Heart right ventricle (tissue), 16 donors: Measurements from ENCODE around the gene CASP5. TPM values are rescaled to one million over a fixed set of nuclear protein-coding genes. Genes with fewer than 3 reads are reported as not detected.

Experiments
- ATAC-seq, 8 donors: fragments of 200-7000 bp; cut with Tn5 transposase; one replicate each; pipeline ENCODE4 v1.9.1; 2020; ENCODE audit warnings: mild to moderate bottlenecking in 8 of 8, moderate library complexity in 8 of 8, moderate number of reproducible peaks in 1 of 8
- DNase-seq, 2 donors: peaks; one replicate each; pipeline ENCODE4 v3.0.0-alpha.2; 2020
- H3K27ac ChIP-seq, 10 donors: fragments of 200-600 bp; sonication (generic) in 2 of 10; one replicate each; pipeline versions ENCODE4 v1.5.0 to v1.8.0; 2020 to 2022; ENCODE audit warnings: mild to moderate bottlenecking in 3 of 10
- H3K27me3 ChIP-seq, 7 donors: fragments of 200-600 bp; one replicate each; pipeline ENCODE4 v1.8.0; 2021 to 2022; ENCODE audit warnings: mild to moderate bottlenecking in 2 of 7
- H3K36me3 ChIP-seq, 9 donors: fragments of 200-600 bp; sonication (generic) in 1 of 9; one replicate each; pipeline versions ENCODE4 v1.5.0 to v1.8.0; 2020 to 2022; ENCODE audit warnings: mild to moderate bottlenecking in 2 of 9
- H3K4me1 ChIP-seq, 9 donors: fragments of 200-600 bp; sonication (generic) in 1 of 9; one replicate each; pipeline versions ENCODE4 v1.5.0 to v1.8.0; 2020 to 2022; ENCODE audit warnings: mild to moderate bottlenecking in 4 of 9
- H3K4me3 ChIP-seq, 10 donors: fragments of 200-600 bp; sonication (generic) in 2 of 10; one replicate each; pipeline versions ENCODE4 v1.5.0 to v1.8.0; 2020 to 2022; ENCODE audit warnings: mild to moderate bottlenecking in 7 of 10, moderate library complexity in 2 of 10
- H3K9me3 ChIP-seq, 11 donors: fragments of 200-600 bp in 10 of 11; sonication (generic) in 2 of 11; one replicate each; pipeline versions ENCODE4 v1.5.0 to v1.8.0; 2013 to 2022; ENCODE audit warnings: mild to moderate bottlenecking in 2 of 11, control low read depth in 1 of 11, moderate library complexity in 1 of 11
- WGBS, 2 donors: extraction: QIAGEN DNeasy Blood & Tissue Kit; methylation state at CpG; one replicate each; pipeline ENCODE4 v1.1.7; 2013; ENCODE audit warnings: inconsistent platforms in 1 of 2; 5-methylcytosine and 5-hydroxymethylcytosine counted together
- intact Hi-C, 10 donors: fragments of 100-400 bp; cut with DNase I; formaldehyde crosslinking; loops; one replicate each; pipeline versions ENCODE4 v1.11.1 to v1.14.2; 2022
- polyA plus RNA-seq, 2 donors: library from polyadenylated mRNA; stranded (reverse); fragments of 200-250 nt; gene quantifications; one replicate each; pipeline ENCODE4 v1.2.3, GENCODE V29; 2013
- total RNA-seq, 10 donors: library from RNA; stranded (reverse); fragmentation: NEBNext Ultra II Directional in 3 of 10; extraction: Animal tissue kit (Norgen Biotek cat#: 25700) in 3 of 10; gene quantifications; one replicate each; pipeline versions ENCODE4 v1.2.1 to v1.2.4, GENCODE V29; 2021 to 2023
- TF ChIP-seq, protein P1 (sequence below), 9 donors: fragments of 200-600 bp; sonication (generic) in 2 of 9; IDR thresholded peaks; one replicate each; pipeline versions ENCODE4 v1.5.0 to v1.8.0; 2021 to 2022; ENCODE audit warnings: antibody characterized with exemption in 9 of 9, mild to moderate bottlenecking in 5 of 9, moderate library complexity in 1 of 9
- donor health status: Arrhythmogenic right ventricular cardiomyopathy.
- donor health status: ischemic (EF 13 %, LVEDD 7.1; RV severe dilation, severe dysfunction).
- donor health status: healthy with polysubstance abuse.
- donor health status: DM: no; HTN: yes; CAD: no.
- donor health status: DM: no; HTN: no; CAD: no.
- donor health status: ischemic (EF 25% LVEDD 6.9; RV normal size, moderate dysfunction).
- donor health status: ischemic (EF 25% LVEDD 5.7; RV mildly dilated, moderate dysfunction).
- donor health status: healthy.
- donor health status: DM: yes; HTN: yes; CAD: no.
- donor health status: Ischemic cardiomyopathy.
- donor health status: ischemic (EF 35%, LVEDD 5.7; RV mildly dilated, moderate dysfunction).
- donor health status: nonischemic (EF 11% LVEDD 7.7; RV severe dilation, severe dysfunction).
- donor health status: DM: yes; HTN: yes; CAD: no.
- donor health status: PGD.
- donor health status: ischemic (EF 29% LVEDD 5.4; RV normal size, mild dysfunction).
- donor health status: nonischemic (EF 23%, LVEDD 6.1; RV moderate dilation, normal function).

The CASP5 gene
- total and polyA plus RNA-seq, 12 donors: 0.03 to 0.79 (median 0.21) TPM; not detected in 8

DNA sequence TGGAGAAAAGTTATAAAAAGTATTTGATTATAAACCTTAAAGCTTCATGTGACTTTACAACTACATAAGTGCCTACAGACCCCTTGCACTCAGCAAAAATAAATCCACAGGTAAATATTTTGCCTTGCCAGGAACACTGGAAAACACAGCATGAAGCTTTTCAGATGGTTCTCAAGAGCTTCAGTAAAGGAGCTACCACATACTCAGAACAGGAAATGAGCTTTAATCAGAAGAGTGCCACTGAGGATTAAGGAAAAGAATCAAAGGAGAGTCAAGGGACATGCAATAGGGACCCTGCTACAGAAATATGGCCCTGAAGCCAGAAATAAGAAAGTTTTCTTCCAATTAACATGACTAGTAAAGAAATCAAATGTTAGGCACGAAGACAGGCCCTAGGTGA is 10.8 kb upstream of the CASP5 start:
- DNase-seq (no peak), ATAC-seq (peak in 3 of 8 donors; percentile 28 to 53 (median 39))
- TF ChIP-seq, protein P1, sequence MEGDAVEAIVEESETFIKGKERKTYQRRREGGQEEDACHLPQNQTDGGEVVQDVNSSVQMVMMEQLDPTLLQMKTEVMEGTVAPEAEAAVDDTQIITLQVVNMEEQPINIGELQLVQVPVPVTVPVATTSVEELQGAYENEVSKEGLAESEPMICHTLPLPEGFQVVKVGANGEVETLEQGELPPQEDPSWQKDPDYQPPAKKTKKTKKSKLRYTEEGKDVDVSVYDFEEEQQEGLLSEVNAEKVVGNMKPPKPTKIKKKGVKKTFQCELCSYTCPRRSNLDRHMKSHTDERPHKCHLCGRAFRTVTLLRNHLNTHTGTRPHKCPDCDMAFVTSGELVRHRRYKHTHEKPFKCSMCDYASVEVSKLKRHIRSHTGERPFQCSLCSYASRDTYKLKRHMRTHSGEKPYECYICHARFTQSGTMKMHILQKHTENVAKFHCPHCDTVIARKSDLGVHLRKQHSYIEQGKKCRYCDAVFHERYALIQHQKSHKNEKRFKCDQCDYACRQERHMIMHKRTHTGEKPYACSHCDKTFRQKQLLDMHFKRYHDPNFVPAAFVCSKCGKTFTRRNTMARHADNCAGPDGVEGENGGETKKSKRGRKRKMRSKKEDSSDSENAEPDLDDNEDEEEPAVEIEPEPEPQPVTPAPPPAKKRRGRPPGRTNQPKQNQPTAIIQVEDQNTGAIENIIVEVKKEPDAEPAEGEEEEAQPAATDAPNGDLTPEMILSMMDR (IDR thresholded peaks at IDR 0.05): no peak
- no peaks in the 10 kb centered on the region for H3K9me3 ChIP-seq
- peak overlapping the region in 5 of 10 donors; percentile 57 to 89 (median 79) for H3K27ac ChIP-seq
- H3K4me1 ChIP-seq: peaks cover 0 to 51% (median 6%) of the 10 kb centered on the region in 9 donors
- 85 to 86% methylated on average over 1 of the region's 1 CpG for WGBS, 2 donors
- H3K27me3 ChIP-seq: no peaks in the 10 kb centered on the region
- intact Hi-C loops: loop anchor here in 2 of 10 donors (5.0 to 10.0 kb wide), 2 partner anchors 66 to 69 kb away; partner anchors contain the start of gene CASP4 (in 2 of the 2)
- H3K36me3 ChIP-seq: peaks cover 0 to 30% (median 19%) of the 10 kb centered on the region in 9 donors
- peak overlapping the region in 8 of 10 donors; percentile 22 to 62 (median 54) for H3K4me3 ChIP-seq

DNA sequence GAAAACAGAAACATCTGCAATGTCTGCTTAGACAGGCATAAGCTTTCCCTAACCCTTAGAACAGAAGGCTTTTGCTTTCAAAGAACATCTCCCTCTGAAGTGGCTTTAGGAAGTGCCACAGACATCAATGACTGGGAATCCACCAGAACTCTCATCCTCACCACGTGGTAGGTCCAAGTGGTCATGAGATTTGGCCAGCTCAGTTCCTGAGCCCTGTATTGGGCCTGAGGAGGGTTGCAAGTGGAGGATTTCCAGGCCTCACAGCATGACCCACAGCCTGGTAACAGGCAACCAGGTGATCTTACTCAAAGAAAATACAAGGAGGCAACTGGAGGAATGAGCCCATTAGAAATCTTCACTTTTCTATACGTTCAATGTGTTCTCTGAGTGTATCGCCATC is 10.4 kb upstream of the CASP5 start:
- WGBS, 2 donors: 79 to 84% methylated on average over 3 of the region's 3 CpGs
- intact Hi-C loops: loop anchor here in 2 of 10 donors (5.0 to 10.0 kb wide), 2 partner anchors 66 to 69 kb away; partner anchors contain the start of gene CASP4 (in 2 of the 2)
- Histone ChIP-seq H3K27ac (peak overlapping the region in 3 of 10 donors; percentile 57 to 89 (median 89)), H3K27me3 (no peaks in the 10 kb centered on the region), H3K36me3 (peaks cover 0 to 34% (median 23%) of the 10 kb centered on the region in 9 donors), H3K4me1 (peaks cover 0 to 56% (median 6%) of the 10 kb centered on the region in 9 donors), H3K9me3 (no peaks in the 10 kb centered on the region), H3K4me3 (peak overlapping the region in 6 of 10 donors; percentile 45 to 62 (median 56))
- TF ChIP-seq, protein P1 (IDR thresholded peaks at IDR 0.05): no peak
- DNase-seq: no peak
- ATAC-seq: peak in 2 of 8 donors; percentile 24 to 37

DNA sequence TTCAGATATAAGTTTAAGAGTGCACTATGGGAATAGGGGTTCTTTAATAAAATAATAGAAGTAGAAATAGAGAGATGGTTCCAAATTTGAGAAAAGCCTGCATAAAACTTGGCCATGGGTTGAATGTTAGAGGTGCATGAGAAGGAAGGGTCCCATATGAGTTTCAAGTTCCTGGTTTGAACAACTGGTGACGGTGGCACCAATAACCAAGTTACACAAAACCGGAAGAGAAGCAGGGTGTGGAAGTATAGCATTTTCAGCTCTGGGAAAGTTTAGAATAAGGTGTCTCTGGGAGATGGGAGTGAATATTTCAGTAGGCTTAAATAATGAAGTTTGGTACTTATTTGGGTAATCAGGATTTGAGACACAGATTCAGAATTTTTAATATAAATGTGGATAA is 9.5 kb upstream of the CASP5 start:
- Histone ChIP-seq H3K4me3 (peak overlapping the region in 5 of 10 donors; percentile 45 to 62 (median 56)), H3K4me1 (peaks cover 0 to 64% (median 6%) of the 10 kb centered on the region in 9 donors), H3K27ac (peak overlapping the region in 1 of 10 donors; percentile 89), H3K9me3 (no peaks in the 10 kb centered on the region), H3K36me3 (peaks cover 0 to 43% (median 28%) of the 10 kb centered on the region in 9 donors), H3K27me3 (no peaks in the 10 kb centered on the region)
- TF ChIP-seq, protein P1 (IDR thresholded peaks at IDR 0.05): no peak
- intact Hi-C loops: loop anchor here in 2 of 10 donors (5.0 to 10.0 kb wide), 2 partner anchors 65 to 68 kb away; partner anchors contain the start of gene CASP4 (in 2 of the 2)
- WGBS, 2 donors: 88 to 91% methylated on average over 2 of the region's 2 CpGs
- DNase-seq: no peak
- no peak for ATAC-seq

DNA sequence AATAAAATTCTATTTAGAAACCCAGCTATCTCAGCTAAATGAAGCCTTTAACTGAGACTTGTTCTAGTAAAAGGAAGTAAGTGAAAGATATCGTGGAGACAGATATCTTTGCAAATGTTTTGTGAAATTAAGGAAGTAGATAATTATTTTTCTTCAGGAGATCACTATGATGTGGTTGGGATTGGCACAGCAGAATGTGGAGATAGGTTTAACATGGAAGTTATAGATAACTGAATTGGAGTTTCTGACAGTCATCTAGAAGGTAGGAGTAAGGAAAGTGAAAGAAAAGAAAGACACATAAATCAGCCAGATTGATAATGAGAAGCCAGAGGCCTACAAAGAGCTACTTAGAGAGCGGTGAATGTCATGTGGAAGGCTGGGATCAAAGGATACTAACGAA is 4.7 kb upstream of the CASP5 start:
- ATAC-seq: no peak
- intact Hi-C loops: no loop called here
- Histone ChIP-seq H3K9me3 (no peaks in the 10 kb centered on the region), H3K4me1 (peaks cover 0 to 47% (median under 1%) of the 10 kb centered on the region in 9 donors), H3K27me3 (no peaks in the 10 kb centered on the region), H3K36me3 (peaks cover 0 to 75% (median 28%) of the 10 kb centered on the region in 9 donors), H3K27ac (peak overlapping the region in 1 of 10 donors; percentile 34), H3K4me3 (no peak overlapping the region)
- TF ChIP-seq, protein P1 (IDR thresholded peaks at IDR 0.05): no peak
- no peak for DNase-seq
- WGBS, 2 donors: 70 to 78% methylated on average over 3 of the region's 3 CpGs
